Body of pancreas (tissue), 4 donors: ENCODE data around the gene BACE2. TPM values are rescaled to one million over a fixed set of nuclear protein-coding genes. Genes with fewer than 3 reads are reported as not detected.

ENCODE experiments used
- ATAC-seq: fragments of 150-250 bp; one replicate; pipeline ENCODE4 v1.9.1; 2016
- DNase-seq, 4 donors: peaks; one replicate each; pipeline ENCODE4 v3.0.0-alpha.2; 2019
- H3K27ac ChIP-seq, 4 donors: fragments of 200-600 bp; sonication (generic); 1 replicate in 3 of 4; 2 replicates in 1 of 4; pipeline versions ENCODE4 v1.5.1 to v1.6.1; 2016 to 2019; ENCODE audit warnings: mild to moderate bottlenecking in 1 of 4, mixed read lengths in 1 of 4, moderate library complexity in 1 of 4
- H3K27me3 ChIP-seq, 2 donors: fragments of 200-600 bp; sonication (generic); one replicate each; pipeline ENCODE4 v1.6.0; 2016; ENCODE audit warnings: mild to moderate bottlenecking in 1 of 2
- H3K36me3 ChIP-seq, 2 donors: fragments of 200-600 bp; sonication (generic); replicated peaks in 1 of 2; 2 replicates each; pipeline ENCODE4 v1.5.1; 2016; ENCODE audit warnings: low read depth in 2 of 2; ENCODE audit not compliant: insufficient read depth in 1 of 2
- H3K4me1 ChIP-seq: fragments of 200-600 bp; sonication (generic); one replicate; pipeline ENCODE4 v1.6.0; 2016
- H3K4me3 ChIP-seq, 2 donors: fragments of 200-600 bp; sonication (generic); 1 replicate in 1 of 2; 2 replicates in 1 of 2; pipeline ENCODE4 v1.5.1; 2016 to 2019
- H3K9me3 ChIP-seq, 3 donors: fragments of 200-600 bp; sonication (generic); 1 replicate in 2 of 3; 2 replicates in 1 of 3; pipeline ENCODE4 v1.5.1; 2016
- CTCF ChIP-seq, 7 experiments: fragments of 450-650 bp in 4 of 7; fragments of 200-600 bp in 3 of 7; sonication (generic) in 3 of 7; IDR thresholded peaks; one replicate each; pipeline ENCODE4 v1.5.1; 2016 to 2019; ENCODE audit warnings: antibody characterized with exemption in 7 of 7
- POLR2A ChIP-seq, 3 donors: fragments of 450-650 bp; IDR thresholded peaks; one replicate each; pipeline ENCODE4 v1.6.1; 2016; ENCODE audit warnings: antibody characterized with exemption in 3 of 3, mild to moderate bottlenecking in 2 of 3
- WGBS, 2 donors: methylation state at CpG; one replicate each; pipeline ENCODE4 v1.1.5; 2017; 5-methylcytosine and 5-hydroxymethylcytosine counted together
- intact Hi-C: fragments of 100-400 bp; cut with DNase I; formaldehyde crosslinking; loops from one replicate; pipeline ENCODE4 v1.15.1; 2023
- total RNA-seq, 2 donors: library from RNA; depleted of rRNA; stranded (reverse); fragments of >200 nt; gene quantifications; one replicate each; pipeline ENCODE4 v1.1.0, GENCODE V29; 2016

Gene BACE2
- total RNA-seq, 2 donors from 2014 or later: 86.4 to 107 TPM

GRCh38 chr21:41249476-41249875 lies 81.5 kb downstream of the BACE2 start:
- no peaks in the 10 kb centered on the region for H3K9me3 ChIP-seq
- H3K27ac ChIP-seq: peak overlapping the region in 1 of 4 donors; percentile 71
- WGBS, 2 donors: 97% methylated on average over 11 of the region's 11 CpGs
- H3K27me3 ChIP-seq: no peaks in the 10 kb centered on the region
- no peak for ATAC-seq
- no peak overlapping the region for H3K4me3 ChIP-seq
- TF ChIP-seq POLR2A (IDR thresholded peaks at IDR 0.05): no peak
- TF ChIP-seq CTCF (IDR thresholded peaks at IDR 0.05): no peak
- H3K36me3 ChIP-seq: peaks cover 0 to 2% of the 10 kb centered on the region in 2 donors
- DNase-seq: no peak
- H3K4me1 ChIP-seq: peaks cover 45% of the 10 kb centered on the region
- intact Hi-C loops: no loop called here

- ATAC-seq: peak; percentile 33
- WGBS, 2 donors: 46 to 51% methylated on average over 7 to 8 of the region's 8 CpGs
- Histone ChIP-seq H3K36me3 (peaks cover 0 to 2% of the 10 kb centered on the region in 2 donors), H3K4me1 (peaks cover 45% of the 10 kb centered on the region), H3K27me3 (no peaks in the 10 kb centered on the region), H3K9me3 (no peaks in the 10 kb centered on the region), H3K4me3 (no peak overlapping the region), H3K27ac (peak overlapping the region; percentile 39 to 80 (median 55))
- intact Hi-C loops: no loop called here
- peak; percentile 39 to 78 (median 66) for DNase-seq
- TF ChIP-seq POLR2A (IDR thresholded peaks at IDR 0.05) (no peak), CTCF (IDR thresholded peaks at IDR 0.05) (no peak)
Measured at GRCh38 chr21:41250519-41250918, 82.6 kb downstream of the BACE2 start.

- 88 to 92% methylated on average over 12 of the region's 12 CpGs for whole genome bisulfite sequencing, 2 donors
- Histone ChIP-seq H3K36me3 (peaks cover 0 to 2% of the 10 kb centered on the region in 2 donors), H3K27ac (no peak overlapping the region), H3K4me1 (peaks cover 39% of the 10 kb centered on the region), H3K27me3 (no peaks in the 10 kb centered on the region), H3K9me3 (no peaks in the 10 kb centered on the region), H3K4me3 (no peak overlapping the region)
- no peak for TF ChIP-seq POLR2A (IDR thresholded peaks at IDR 0.05)
- no peak for TF ChIP-seq CTCF (IDR thresholded peaks at IDR 0.05)
- intact Hi-C loops: no loop called here
- no peak for DNase-seq
- ATAC-seq: no peak
Measured at GRCh38 chr21:41251961-41252642, 84.1 kb downstream of the BACE2 start.

GRCh38 chr21:41254090-41254700 lies 86.2 kb downstream of the BACE2 start:
- intact Hi-C loops: no loop called here
- no peaks in the 10 kb centered on the region for H3K27me3 ChIP-seq
- H3K9me3 ChIP-seq: no peaks in the 10 kb centered on the region
- no peak overlapping the region for H3K27ac ChIP-seq
- TF ChIP-seq POLR2A (IDR thresholded peaks at IDR 0.05) (no peak), CTCF (IDR thresholded peaks at IDR 0.05) (no peak)
- DNase-seq (no peak), ATAC-seq (no peak)
- WGBS, 2 donors: 71 to 78% methylated on average over 4 of the region's 4 CpGs
- H3K4me3 ChIP-seq: no peak overlapping the region
- peaks cover 25% of the 10 kb centered on the region for H3K4me1 ChIP-seq
- H3K36me3 ChIP-seq: peaks cover 0 to 2% of the 10 kb centered on the region in 2 donors
